HG02571 (cell line): ENCODE data around the gene GALC.

Experiments
- ATAC-seq: cut with Tn5 transposase; IDR thresholded peaks from one replicate; pipeline ENCODE4 v1.9.1; 2021; ENCODE audit warnings: mild to moderate bottlenecking, moderate library complexity; ENCODE audit not compliant: unreplicated experiment

Gene GALC

DNA sequence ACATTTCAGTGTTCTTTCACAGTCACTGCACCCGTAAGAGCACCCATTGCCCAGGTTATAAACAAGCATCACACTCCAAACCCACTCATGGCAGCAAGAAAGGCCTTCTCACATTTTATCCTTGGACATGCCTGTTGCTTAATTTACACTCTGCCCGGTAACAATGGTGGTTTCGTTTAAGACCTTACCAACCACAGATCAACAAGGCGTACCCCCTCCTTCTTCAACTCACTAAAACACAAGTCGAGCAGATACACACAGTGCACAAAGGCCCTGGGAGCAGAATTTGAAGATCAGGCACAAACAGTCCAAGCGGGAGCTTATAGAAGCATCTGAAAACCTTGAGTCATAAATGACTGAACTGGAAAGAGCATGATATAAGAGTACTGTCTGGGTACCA lies 98.1 kb downstream of the GALC start:
- ATAC-seq = no peak

- ATAC-seq = no peak
These were observed 100.2 kb downstream of the GALC start for GRCh38 chr14:87892763-87893162.

DNA sequence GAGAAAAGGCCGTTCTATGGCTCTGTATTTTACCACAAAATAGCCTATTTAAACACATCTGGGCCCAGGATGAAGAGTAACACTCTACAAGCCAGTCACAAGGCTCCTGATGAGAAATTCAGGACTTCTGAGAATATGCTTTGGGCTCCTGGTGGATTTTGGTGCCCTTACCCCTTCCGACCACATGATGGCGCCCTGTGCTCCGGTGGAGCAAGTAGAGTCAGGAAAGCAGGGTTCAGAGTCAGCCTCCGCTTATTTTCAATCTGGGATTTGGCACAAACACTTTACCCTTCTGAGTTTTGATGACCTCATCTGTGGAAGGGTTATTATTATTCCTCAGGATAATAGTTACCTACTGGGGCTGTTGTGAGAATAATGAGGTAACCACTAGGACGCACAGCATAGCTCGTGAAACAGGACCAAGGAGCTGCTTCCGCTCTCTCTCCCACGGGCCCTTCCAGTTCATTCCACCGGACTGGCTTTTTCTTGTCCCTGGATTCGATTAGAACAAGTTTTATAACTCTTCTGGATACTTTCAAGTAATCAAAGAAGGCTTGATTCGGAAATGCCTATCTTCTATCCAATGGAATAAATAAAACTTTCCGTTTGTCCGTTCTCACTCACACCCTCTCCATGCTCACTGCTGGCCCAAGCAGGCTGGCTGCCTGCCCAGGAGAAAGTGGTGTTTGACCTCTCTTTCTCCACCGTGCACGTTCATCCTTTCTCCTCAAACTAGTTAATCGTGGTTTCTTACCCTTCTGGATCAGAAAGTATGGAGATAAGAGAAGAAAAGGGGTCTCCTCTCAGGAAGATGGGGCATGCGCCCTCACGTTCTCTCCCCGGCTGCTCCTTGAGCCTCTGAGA lies 104.6 kb downstream of the GALC start:
- ATAC-seq = no peak

- no peak for ATAC-seq
These were observed 109.2 kb downstream of the GALC start for GRCh38 chr14:87883750-87884149.
